Natural killer cell (primary cell): ENCODE results near the gene OSBP2. TPM values are rescaled to one million over a fixed set of nuclear protein-coding genes. Genes with fewer than 3 reads are reported as not detected.

Source experiments
- ATAC-seq, 3 donors: fragments of 150-1000 bp in 2 of 3; fragments of 200-7000 bp in 1 of 3; cut with Tn5 transposase; 1 replicate in 1 of 3; 2 replicates in 2 of 3; pipeline ENCODE4 v1.10.0; 2021; ENCODE audit warnings: mild to moderate bottlenecking in 2 of 3, moderate library complexity in 2 of 3
- DNase-seq, 2 donors: peaks; one replicate each; pipeline versions ENCODE4 v3.0.0 to v3.0.0-alpha.2; 2013 to 2021; ENCODE audit warnings: mixed read lengths in 1 of 2
- H3K27ac ChIP-seq: one replicate; pipeline ENCODE4 v1.5.1; 2013; ENCODE audit warnings: mild to moderate bottlenecking, low read length
- H3K27me3 ChIP-seq: one replicate; pipeline ENCODE4 v1.6.1; 2013; ENCODE audit warnings: low read length; ENCODE audit not compliant: control insufficient read depth, insufficient read depth
- H3K36me3 ChIP-seq: one replicate; pipeline ENCODE4 v1.6.1; 2013; ENCODE audit warnings: low read length; ENCODE audit not compliant: control insufficient read depth, insufficient read depth
- H3K4me1 ChIP-seq: one replicate; pipeline ENCODE4 v1.6.1; 2013; ENCODE audit warnings: low read length; ENCODE audit not compliant: control insufficient read depth, insufficient read depth
- H3K4me3 ChIP-seq: one replicate; pipeline ENCODE4 v1.5.1; 2013; ENCODE audit warnings: low read length
- H3K9me3 ChIP-seq: one replicate; pipeline ENCODE4 v1.6.1; 2013; ENCODE audit warnings: low read length; ENCODE audit not compliant: control insufficient read depth, insufficient read depth
- H3K27ac Mint-ChIP-seq, 2 donors: one replicate each; pipeline ENCODE4 v1.8.0; 2022; ENCODE audit warnings: mild to moderate bottlenecking in 2 of 2, mixed read lengths in 2 of 2, moderate library complexity in 1 of 2
- H3K27me3 Mint-ChIP-seq, 2 donors: one replicate each; pipeline ENCODE4 v1.8.0; 2022; ENCODE audit warnings: low read depth in 2 of 2, mixed read lengths in 2 of 2
- H3K36me3 Mint-ChIP-seq: one replicate; pipeline ENCODE4 v1.8.0; 2022; ENCODE audit warnings: mixed read lengths
- H3K4me1 Mint-ChIP-seq, 2 donors: one replicate each; pipeline ENCODE4 v1.8.0; 2022; ENCODE audit warnings: mixed read lengths in 2 of 2
- H3K4me3 Mint-ChIP-seq: one replicate; pipeline ENCODE4 v1.8.0; 2022; ENCODE audit warnings: mild to moderate bottlenecking, moderate library complexity, mixed read lengths
- H3K9me3 Mint-ChIP-seq, 2 donors: one replicate each; pipeline ENCODE4 v1.8.0; 2022; ENCODE audit warnings: mixed read lengths in 2 of 2
- WGBS: methylation state at CpG from one replicate; pipeline ENCODE4 v1.1.7; 2013; ENCODE audit warnings: missing lambda C conversion rate; ENCODE audit not compliant: insufficient coverage; 5-methylcytosine and 5-hydroxymethylcytosine counted together
- intact Hi-C: fragments of 100-400 bp; cut with micrococcal nuclease; formaldehyde crosslinking; loops from one replicate; pipeline ENCODE4 v1.14.2; 2022
- total RNA-seq, 4 donors: library from RNA; stranded (reverse); fragments of 120-200 nt in 1 of 4; gene quantifications; one replicate each; pipeline versions ENCODE4 v1.2.3 to v1.2.4, GENCODE V29; 2013 to 2022
- TF ChIP-seq, protein P1 (sequence below): fragments of 200-600 bp; IDR thresholded peaks from one replicate; pipeline ENCODE4 v1.8.0; 2022; ENCODE audit warnings: antibody characterized with exemption

Gene OSBP2
- total RNA-seq, 3 donors from 2014 or later (not counting 1 experiment from before 2014, with no cell fraction given), result 0.65 to 1.2 (median 0.79) TPM

DNA sequence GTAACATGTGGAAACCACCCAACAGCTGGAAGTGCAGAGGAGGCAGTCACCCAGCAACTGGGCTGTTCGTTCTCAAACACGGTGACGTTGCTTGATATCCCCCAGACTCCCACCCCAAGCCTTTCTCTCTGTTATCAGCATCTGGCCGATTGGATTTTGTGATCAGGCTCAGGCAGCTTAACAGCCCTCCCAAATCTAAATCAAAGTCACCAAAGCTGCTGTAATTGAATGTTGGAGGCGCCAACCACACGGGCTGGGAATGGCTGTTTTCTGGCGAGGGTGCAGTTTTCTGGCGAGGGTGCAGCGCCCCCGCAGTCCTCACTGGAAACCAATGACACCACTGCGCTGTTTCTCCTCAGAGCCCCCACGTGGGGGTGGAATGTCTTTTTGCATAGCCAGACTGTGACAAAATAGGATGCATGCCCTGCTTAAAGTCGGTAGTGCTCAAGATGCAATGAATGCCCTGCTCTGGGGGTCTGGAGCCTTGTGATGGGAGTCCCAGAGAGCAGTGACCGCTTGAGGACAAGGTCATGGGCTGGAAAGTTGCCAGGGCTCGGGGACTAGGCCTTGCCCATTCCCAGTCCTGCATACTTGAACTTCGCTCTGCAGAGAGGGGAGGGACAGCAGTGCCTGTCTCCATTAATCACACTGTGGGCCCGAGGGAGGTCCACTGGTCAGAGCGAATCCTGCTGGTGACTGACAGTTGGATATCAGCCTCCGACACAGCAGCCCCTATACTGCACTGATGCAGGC lies 168.6 kb downstream of the OSBP2 start:
- TF ChIP-seq, protein P1, sequence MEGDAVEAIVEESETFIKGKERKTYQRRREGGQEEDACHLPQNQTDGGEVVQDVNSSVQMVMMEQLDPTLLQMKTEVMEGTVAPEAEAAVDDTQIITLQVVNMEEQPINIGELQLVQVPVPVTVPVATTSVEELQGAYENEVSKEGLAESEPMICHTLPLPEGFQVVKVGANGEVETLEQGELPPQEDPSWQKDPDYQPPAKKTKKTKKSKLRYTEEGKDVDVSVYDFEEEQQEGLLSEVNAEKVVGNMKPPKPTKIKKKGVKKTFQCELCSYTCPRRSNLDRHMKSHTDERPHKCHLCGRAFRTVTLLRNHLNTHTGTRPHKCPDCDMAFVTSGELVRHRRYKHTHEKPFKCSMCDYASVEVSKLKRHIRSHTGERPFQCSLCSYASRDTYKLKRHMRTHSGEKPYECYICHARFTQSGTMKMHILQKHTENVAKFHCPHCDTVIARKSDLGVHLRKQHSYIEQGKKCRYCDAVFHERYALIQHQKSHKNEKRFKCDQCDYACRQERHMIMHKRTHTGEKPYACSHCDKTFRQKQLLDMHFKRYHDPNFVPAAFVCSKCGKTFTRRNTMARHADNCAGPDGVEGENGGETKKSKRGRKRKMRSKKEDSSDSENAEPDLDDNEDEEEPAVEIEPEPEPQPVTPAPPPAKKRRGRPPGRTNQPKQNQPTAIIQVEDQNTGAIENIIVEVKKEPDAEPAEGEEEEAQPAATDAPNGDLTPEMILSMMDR, result no peak
- ATAC-seq (no peak), DNase-seq (no peak)
- Histone ChIP-seq H3K36me3 (no peaks in the 10 kb centered on the region), H3K27me3 (no peaks in the 10 kb centered on the region), H3K9me3 (no peaks in the 10 kb centered on the region), H3K4me1 (no peaks in the 10 kb centered on the region), H3K4me3 (no peak overlapping the region), H3K27ac (no peak overlapping the region)
- Mint-ChIP-seq H3K9me3 (no peaks in the 10 kb centered on the region), H3K36me3 (no peaks in the 10 kb centered on the region), H3K4me3 (no peak overlapping the region), H3K27me3 (no peaks in the 10 kb centered on the region), H3K4me1 (peaks cover 0 to 8% of the 10 kb centered on the region in 2 donors), H3K27ac (no peak overlapping the region)
- intact Hi-C loops, result no loop called here
- WGBS, result 90% methylated on average over 19 of the region's 19 CpGs

DNA sequence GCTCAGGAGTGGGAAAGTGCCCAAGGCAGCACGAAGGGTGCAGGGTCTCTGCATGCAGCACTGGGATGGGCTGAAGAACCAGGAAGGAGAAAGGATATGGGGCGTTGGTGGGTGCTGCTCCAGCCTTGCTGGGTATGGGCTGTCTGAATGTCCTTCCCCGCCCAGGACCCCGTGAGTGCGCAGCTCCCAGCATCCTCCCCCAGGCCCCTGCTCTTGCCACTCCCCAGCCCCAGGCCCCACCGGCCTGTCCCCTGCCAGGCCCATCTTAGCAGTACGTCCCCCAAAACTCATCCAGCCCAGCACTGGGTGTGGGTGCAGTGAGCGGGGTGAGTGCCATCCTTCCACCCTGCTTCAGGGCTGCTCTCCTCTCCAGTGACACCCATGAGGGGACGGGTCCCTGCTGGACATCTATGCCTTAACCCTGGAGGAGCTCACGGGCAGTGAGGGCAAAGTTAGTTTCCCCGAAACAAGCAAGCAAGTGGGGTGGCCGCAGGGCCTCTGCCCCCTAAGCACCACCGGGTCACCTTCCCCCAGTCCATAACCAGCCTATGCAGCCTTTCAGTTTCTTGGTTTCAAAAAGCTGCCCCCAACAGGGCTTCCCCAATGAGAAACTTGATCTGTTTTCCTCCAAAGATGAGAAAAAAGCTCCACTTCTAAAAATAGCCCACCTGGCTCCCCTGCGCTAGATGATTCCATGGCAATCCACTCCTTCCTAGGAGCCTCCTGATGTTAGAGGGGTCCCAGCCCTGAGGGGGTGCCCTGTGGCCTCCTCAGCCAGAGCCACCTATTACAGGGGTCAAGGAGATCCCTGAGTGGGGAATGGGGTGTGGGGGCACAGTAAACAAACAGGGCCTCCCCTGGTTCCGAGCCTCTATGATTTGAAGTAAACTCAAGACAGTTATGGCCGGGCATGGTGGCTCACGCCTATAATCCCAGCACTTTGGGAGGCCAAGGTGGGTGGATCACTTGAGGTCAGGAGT lies 170.1 kb downstream of the OSBP2 start:
- Histone ChIP-seq H3K4me1 (no peaks in the 10 kb centered on the region), H3K27ac (no peak overlapping the region), H3K27me3 (no peaks in the 10 kb centered on the region), H3K4me3 (no peak overlapping the region), H3K36me3 (no peaks in the 10 kb centered on the region), H3K9me3 (no peaks in the 10 kb centered on the region)
- intact Hi-C loops, result no loop called here
- TF ChIP-seq, protein P1, result no peak
- Mint-ChIP-seq H3K9me3 (no peaks in the 10 kb centered on the region), H3K4me3 (no peak overlapping the region), H3K27ac (no peak overlapping the region), H3K36me3 (no peaks in the 10 kb centered on the region), H3K27me3 (no peaks in the 10 kb centered on the region), H3K4me1 (peaks cover 0 to 8% of the 10 kb centered on the region in 2 donors)
- WGBS, result 94% methylated on average over 17 of the region's 17 CpGs
- ATAC-seq (no peak), DNase-seq (no peak)

DNA sequence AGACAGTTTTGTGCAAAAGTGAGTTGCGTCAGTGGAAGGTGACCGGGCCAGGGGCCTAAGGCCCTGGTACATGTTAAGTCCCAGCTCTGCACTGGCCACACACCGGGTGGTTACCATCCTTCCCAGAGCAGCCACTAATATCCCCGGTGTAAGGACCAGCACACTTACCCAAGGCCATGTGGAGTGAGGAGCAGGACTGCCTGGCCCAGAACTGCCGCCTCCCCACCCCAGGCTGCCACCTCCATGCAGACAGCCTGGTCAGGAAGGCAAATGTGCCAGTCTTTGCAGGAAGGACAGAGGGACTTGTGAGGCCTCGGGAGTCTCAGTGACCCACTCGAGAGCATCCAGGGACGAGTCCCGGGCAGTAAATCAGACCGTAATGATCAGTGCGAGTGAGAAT lies 171.0 kb downstream of the OSBP2 start:
- no peaks in the 10 kb centered on the region for H3K9me3 Mint-ChIP-seq
- 90% methylated on average over 11 of the region's 11 CpGs for WGBS

More for the DNA sequence above, 171.0 kb downstream of the OSBP2 start:
- H3K9me3 ChIP-seq, result no peaks in the 10 kb centered on the region
- H3K27me3 ChIP-seq, result no peaks in the 10 kb centered on the region
- no peaks in the 10 kb centered on the region for H3K4me1 ChIP-seq
- no peak for ATAC-seq
- TF ChIP-seq, protein P1, result no peak
- no peaks in the 10 kb centered on the region for H3K27me3 Mint-ChIP-seq
- no peak overlapping the region for H3K4me3 ChIP-seq
- H3K27ac Mint-ChIP-seq, result no peak overlapping the region
- H3K36me3 ChIP-seq, result no peaks in the 10 kb centered on the region
- no peaks in the 10 kb centered on the region for H3K36me3 Mint-ChIP-seq
- DNase-seq, result no peak
- H3K4me1 Mint-ChIP-seq, result peaks cover 0 to 8% of the 10 kb centered on the region in 2 donors
- intact Hi-C loops, result no loop called here
- H3K4me3 Mint-ChIP-seq, result no peak overlapping the region
- H3K27ac ChIP-seq, result no peak overlapping the region
